WTC11 (cell line): ENCODE data around the gene SUMF1. TPM values are rescaled to one million over a fixed set of nuclear protein-coding genes. Genes with fewer than 3 reads are reported as not detected.

Experiments
- ATAC-seq: fragments of 200-7000 bp; cut with Tn5 transposase; 2 replicates; pipeline ENCODE4 v1.10.0; 2021; ENCODE audit warnings: mild to moderate bottlenecking, moderate library complexity
- CTCF ChIA-PET: fragments of 300-600 bp; sonication (Branson Sonifier 250); formaldehyde crosslinking; loops from one replicate; lab custom pipeline; 2021; ENCODE audit warnings: antibody characterized with exemption; lab: Charles Lee
- POLR2A ChIA-PET: fragments of 350-600 bp; sonication (Branson Sonifier 250); formaldehyde crosslinking; loops from one replicate; lab custom pipeline; 2021; ENCODE audit warnings: antibody characterized with exemption; lab: Charles Lee
- DNase-seq: peaks from one replicate; pipeline ENCODE4 v3.0.0; 2021; ENCODE audit warnings: low spot score
- H3K27ac Mint-ChIP-seq: 2 replicates; pipeline ENCODE4 v1.8.0; 2021; ENCODE audit warnings: mixed read lengths
- H3K27me3 Mint-ChIP-seq: 2 replicates; pipeline ENCODE4 v1.8.0; 2021; ENCODE audit warnings: low read depth, mild to moderate bottlenecking, moderate library complexity, mixed read lengths
- H3K36me3 Mint-ChIP-seq: 2 replicates; pipeline ENCODE4 v1.8.0; 2021; ENCODE audit warnings: mixed read lengths
- H3K4me1 Mint-ChIP-seq: 2 replicates; pipeline ENCODE4 v1.8.0; 2022; ENCODE audit warnings: mixed read lengths
- H3K4me3 Mint-ChIP-seq: 2 replicates; pipeline ENCODE4 v1.8.0; 2021; ENCODE audit warnings: mild to moderate bottlenecking, moderate library complexity, mixed read lengths
- H3K9me3 Mint-ChIP-seq: 2 replicates; pipeline ENCODE4 v1.8.0; 2021; ENCODE audit warnings: mixed read lengths
- E2F5 ChIP-seq: sonication (generic); formaldehyde crosslinking; IDR thresholded peaks from 2 replicates; pipeline ENCODE4 v1.8.1; 2022; ENCODE audit warnings: mild to moderate bottlenecking, moderate library complexity, missing genetic modification reagents
- ETV6 ChIP-seq: sonication (generic); formaldehyde crosslinking; IDR thresholded peaks from 2 replicates; pipeline ENCODE4 v1.8.1; 2022; ENCODE audit warnings: mild to moderate bottlenecking, missing genetic modification reagents
- FOXJ3 ChIP-seq: sonication (generic); formaldehyde crosslinking; IDR thresholded peaks from 2 replicates; pipeline ENCODE4 v1.9.0; 2021; ENCODE audit warnings: missing genetic modification reagents, mild to moderate bottlenecking, borderline replicate concordance
- FOXK1 ChIP-seq: sonication (generic); formaldehyde crosslinking; IDR thresholded peaks from 2 replicates; pipeline ENCODE4 v1.8.0; 2022; ENCODE audit warnings: mild to moderate bottlenecking, moderate library complexity, missing genetic modification reagents
- GABPB1 ChIP-seq: sonication (generic); formaldehyde crosslinking; IDR thresholded peaks from 2 replicates; pipeline ENCODE4 v1.8.1; 2023; ENCODE audit warnings: mild to moderate bottlenecking, missing genetic modification reagents
- GRHL2 ChIP-seq: fragments of 250-450 bp; sonication (Bioruptor Pico); IDR thresholded peaks from 2 replicates; pipeline ENCODE4 v1.8.0; 2022; ENCODE audit warnings: mild to moderate bottlenecking, moderate library complexity; ENCODE audit not compliant: insufficient replicate concordance, severe bottlenecking
- GTF2I ChIP-seq: fragments of 250-450 bp; sonication (Bioruptor Pico); conservative IDR thresholded peaks from 2 replicates; pipeline ENCODE4 v1.4.0; 2021; ENCODE audit warnings: mild to moderate bottlenecking
- JAZF1 ChIP-seq: fragments of 250-450 bp; sonication (Bioruptor Pico); IDR thresholded peaks from 2 replicates; pipeline ENCODE4 v1.9.0; 2021; ENCODE audit warnings: moderate library complexity, mild to moderate bottlenecking, inconsistent platforms
- KAT7 ChIP-seq: sonication (generic); formaldehyde crosslinking; IDR thresholded peaks from 2 replicates; pipeline ENCODE4 v1.8.1; 2023; ENCODE audit warnings: missing genetic modification reagents, mild to moderate bottlenecking, borderline replicate concordance
- MXD4 ChIP-seq: fragments of 250-450 bp; sonication (Bioruptor Pico); IDR thresholded peaks from 2 replicates; pipeline ENCODE4 v1.8.0; 2021; ENCODE audit warnings: mild to moderate bottlenecking, moderate library complexity, borderline replicate concordance
- RORB ChIP-seq: fragments of 250-450 bp; sonication (Bioruptor Pico); IDR thresholded peaks from 2 replicates; pipeline ENCODE4 v1.9.0; 2021; ENCODE audit warnings: mild to moderate bottlenecking
- SMAD4 ChIP-seq: sonication (generic); formaldehyde crosslinking; IDR thresholded peaks from 2 replicates; pipeline ENCODE4 v1.8.0; 2022; ENCODE audit warnings: mild to moderate bottlenecking, missing genetic modification reagents
- TP53 ChIP-seq: sonication (generic); formaldehyde crosslinking; IDR thresholded peaks from 2 replicates; pipeline ENCODE4 v1.8.1; 2023; ENCODE audit warnings: mild to moderate bottlenecking, missing genetic modification reagents
- ZBTB21 ChIP-seq: sonication (generic); formaldehyde crosslinking; IDR thresholded peaks from 2 replicates; pipeline ENCODE4 v1.8.1; 2023; ENCODE audit warnings: mild to moderate bottlenecking, missing genetic modification reagents, borderline replicate concordance
- ZMAT4 ChIP-seq: fragments of 250-450 bp; sonication (Bioruptor Pico); IDR thresholded peaks from 2 replicates; pipeline ENCODE4 v1.9.0; 2021; ENCODE audit warnings: mild to moderate bottlenecking
- ZNF317 ChIP-seq: sonication (generic); formaldehyde crosslinking; IDR thresholded peaks from 2 replicates; pipeline ENCODE4 v1.8.1; 2023; ENCODE audit warnings: low read depth, mild to moderate bottlenecking, moderate library complexity, missing genetic modification reagents, borderline replicate concordance
- ZNF423 ChIP-seq: fragments of 250-450 bp; sonication (Bioruptor Pico); IDR thresholded peaks from 2 replicates; pipeline ENCODE4 v2.1.2; 2022; ENCODE audit warnings: mild to moderate bottlenecking, moderate library complexity
- ZNF425 ChIP-seq: fragments of 250-450 bp; sonication (Bioruptor Pico); conservative IDR thresholded peaks from 2 replicates; pipeline ENCODE4 v1.9.0; 2021; ENCODE audit warnings: mild to moderate bottlenecking
- total RNA-seq: library from RNA; stranded (reverse); gene quantifications from 3 replicates; pipeline ENCODE4 v1.2.3, GENCODE V29; 2021

SUMF1 gene
- total RNA-seq, 1 experiment from 2014 or later: 10.4 TPM

- Mint-ChIP-seq H3K27ac (no peak overlapping the region), H3K9me3 (no peaks in the 10 kb centered on the region), H3K27me3 (peaks cover 9% of the 10 kb centered on the region), H3K4me3 (no peak overlapping the region), H3K4me1 (peaks cover 3% of the 10 kb centered on the region), H3K36me3 (peaks cover 6% of the 10 kb centered on the region)
- ChIA-PET POLR2A (no interaction called here), CTCF (no interaction called here)
- DNase-seq (no peak), ATAC-seq (no peak)
- TF ChIP-seq GABPB1 (no peak), ZNF317 (CRISPR knock-in tag) (no peak), ZNF425 (no peak), RORB (CRISPR knock-in tag) (no peak), GRHL2 (CRISPR knock-in tag) (no peak), JAZF1 (no peak), FOXK1 (no peak), KAT7 (CRISPR knock-in tag) (no peak), MXD4 (CRISPR knock-in tag) (no peak), ZBTB21 (CRISPR knock-in tag) (no peak), E2F5 (no peak), SMAD4 (no peak)
Measured at GRCh38 chr3:4438296-4438695, 28.8 kb downstream of the SUMF1 start.

- peaks cover 22% of the 10 kb centered on the region for H3K36me3 Mint-ChIP-seq
- POLR2A ChIA-PET: interaction anchor here (0.7 kb wide), 1 partner anchor 35 kb away, joined by 5 read pairs; the partner anchor contains the start of gene SUMF1
- no peak for DNase-seq
- H3K27me3 Mint-ChIP-seq: peaks cover 35% of the 10 kb centered on the region
- TF ChIP-seq ZMAT4 (CRISPR knock-in tag) (peak; percentile 97), FOXJ3 (CRISPR knock-in tag) (no peak), TP53 (no peak), ZNF423 (CRISPR knock-in tag) (peak; percentile 46; the same call in 1 of the 2 replicates), JAZF1 (peak; percentile 79; the same call in 1 of the 2 replicates), ETV6 (no peak), ZNF425 (0 out of 2 replicates have a peak, but pooled peaks have one; percentile 30), GTF2I (CRISPR knock-in tag) (no peak)
- TF ChIP-seq, all 79 proteins: peak for 4
- CTCF ChIA-PET: interaction anchor here (1.2 to 1.4 kb wide), 3 partner anchors 11 to 82 kb away, joined by 3 read pairs; no protein-coding TSS in a partner anchor
- Mint-ChIP-seq H3K4me1 (peaks cover 32% of the 10 kb centered on the region), H3K27ac (no peak overlapping the region), H3K4me3 (peak overlapping the region; percentile 5), H3K9me3 (peaks cover 23% of the 10 kb centered on the region)
- peak; percentile 99 for ATAC-seq
Measured at GRCh38 chr3:4432259-4432658, 34.8 kb downstream of the SUMF1 start.
